ENCODE data around the gene STAT3. TPM values are rescaled to one million over a fixed set of nuclear protein-coding genes. Genes with fewer than 3 reads are reported as not detected.

Gene STAT3
- total RNA-seq, 1 experiment from 2014 or later = 60.5 TPM

GRCh38 chr17:42291129-42291528 is 97.1 kb downstream of the STAT3 start:
- H3K27me3 ChIP-seq (replicated peaks; ENCODE audit: insufficient read depth, low read depth, low read length, poor library complexity) = no peaks in the 10 kb centered on the region
- intact Hi-C loops (cut with micrococcal nuclease; ENCODE audit: unreplicated experiment) = no loop called here
- no peaks in the 10 kb centered on the region for H3K36me3 ChIP-seq (ENCODE audit: insufficient read depth, low read length, poor library complexity, severe bottlenecking)
- no peaks in the 10 kb centered on the region for H3K9me3 ChIP-seq (ENCODE audit: low read depth, low read length, poor library complexity, severe bottlenecking)
- no peak for TF ChIP-seq EZH2 (IDR thresholded peaks at IDR 0.05; ENCODE audit: borderline replicate concordance, low read depth, low read length, poor library complexity, severe bottlenecking)
- TF ChIP-seq, protein P1, sequence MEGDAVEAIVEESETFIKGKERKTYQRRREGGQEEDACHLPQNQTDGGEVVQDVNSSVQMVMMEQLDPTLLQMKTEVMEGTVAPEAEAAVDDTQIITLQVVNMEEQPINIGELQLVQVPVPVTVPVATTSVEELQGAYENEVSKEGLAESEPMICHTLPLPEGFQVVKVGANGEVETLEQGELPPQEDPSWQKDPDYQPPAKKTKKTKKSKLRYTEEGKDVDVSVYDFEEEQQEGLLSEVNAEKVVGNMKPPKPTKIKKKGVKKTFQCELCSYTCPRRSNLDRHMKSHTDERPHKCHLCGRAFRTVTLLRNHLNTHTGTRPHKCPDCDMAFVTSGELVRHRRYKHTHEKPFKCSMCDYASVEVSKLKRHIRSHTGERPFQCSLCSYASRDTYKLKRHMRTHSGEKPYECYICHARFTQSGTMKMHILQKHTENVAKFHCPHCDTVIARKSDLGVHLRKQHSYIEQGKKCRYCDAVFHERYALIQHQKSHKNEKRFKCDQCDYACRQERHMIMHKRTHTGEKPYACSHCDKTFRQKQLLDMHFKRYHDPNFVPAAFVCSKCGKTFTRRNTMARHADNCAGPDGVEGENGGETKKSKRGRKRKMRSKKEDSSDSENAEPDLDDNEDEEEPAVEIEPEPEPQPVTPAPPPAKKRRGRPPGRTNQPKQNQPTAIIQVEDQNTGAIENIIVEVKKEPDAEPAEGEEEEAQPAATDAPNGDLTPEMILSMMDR (conservative IDR thresholded peaks at IDR 0.05; ENCODE audit: low read depth, low read length) = no peak
- no peak overlapping the region for H3K27ac ChIP-seq (ENCODE audit: low read depth, low read length, poor library complexity, severe bottlenecking)
- no peak overlapping the region for H3K4me3 ChIP-seq (ENCODE audit: low read depth, low read length, poor library complexity, severe bottlenecking)
- CTCF ChIA-PET = no interaction called here
- no TSS peak for BruUV-seq (replicated peaks)
- POLR2A ChIA-PET (ENCODE audit: low non-redundant PET) = no interaction called here
- H3K4me1 ChIP-seq (ENCODE audit: insufficient read depth, low read length, poor library complexity, severe bottlenecking) = no peaks in the 10 kb centered on the region
- no peak for DNase-seq (ENCODE audit: low spot score)

DNA sequence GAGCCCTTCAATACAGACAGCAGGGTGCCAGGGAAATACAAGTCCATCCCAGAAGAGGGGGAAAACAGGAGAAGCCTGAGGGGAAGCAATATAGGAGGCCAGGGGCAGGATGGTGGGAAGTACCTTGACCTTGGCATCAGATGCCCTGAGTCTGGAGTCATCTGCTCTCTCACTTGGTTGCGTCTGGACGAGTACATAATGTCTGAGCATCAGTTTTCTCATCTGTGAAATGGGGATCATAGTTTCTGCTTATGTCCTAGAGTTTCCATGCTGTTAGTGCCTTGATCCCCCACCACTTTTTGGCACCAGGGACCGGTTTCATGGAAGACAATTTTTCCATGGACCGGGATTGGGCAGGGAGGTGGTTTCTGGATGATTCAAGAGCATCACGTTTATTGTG is 97.7 kb downstream of the STAT3 start:
- Histone ChIP-seq H3K4me3 (ENCODE audit: low read depth, low read length, poor library complexity, severe bottlenecking) (no peak overlapping the region), H3K27me3 (replicated peaks; ENCODE audit: insufficient read depth, low read depth, low read length, poor library complexity) (no peaks in the 10 kb centered on the region), H3K36me3 (ENCODE audit: insufficient read depth, low read length, poor library complexity, severe bottlenecking) (no peaks in the 10 kb centered on the region), H3K9me3 (ENCODE audit: low read depth, low read length, poor library complexity, severe bottlenecking) (no peaks in the 10 kb centered on the region), H3K4me1 (ENCODE audit: insufficient read depth, low read length, poor library complexity, severe bottlenecking) (no peaks in the 10 kb centered on the region), H3K27ac (ENCODE audit: low read depth, low read length, poor library complexity, severe bottlenecking) (no peak overlapping the region)
- CTCF ChIA-PET = no interaction called here
- no TSS peak for BruUV-seq (replicated peaks)
- POLR2A ChIA-PET (ENCODE audit: low non-redundant PET) = no interaction called here
- intact Hi-C loops (cut with micrococcal nuclease; ENCODE audit: unreplicated experiment) = no loop called here
- TF ChIP-seq, protein P1 (conservative IDR thresholded peaks at IDR 0.05; ENCODE audit: low read depth, low read length) = no peak
- TF ChIP-seq EZH2 (IDR thresholded peaks at IDR 0.05; ENCODE audit: borderline replicate concordance, low read depth, low read length, poor library complexity, severe bottlenecking) = no peak
- no peak for DNase-seq (ENCODE audit: low spot score)

DNA sequence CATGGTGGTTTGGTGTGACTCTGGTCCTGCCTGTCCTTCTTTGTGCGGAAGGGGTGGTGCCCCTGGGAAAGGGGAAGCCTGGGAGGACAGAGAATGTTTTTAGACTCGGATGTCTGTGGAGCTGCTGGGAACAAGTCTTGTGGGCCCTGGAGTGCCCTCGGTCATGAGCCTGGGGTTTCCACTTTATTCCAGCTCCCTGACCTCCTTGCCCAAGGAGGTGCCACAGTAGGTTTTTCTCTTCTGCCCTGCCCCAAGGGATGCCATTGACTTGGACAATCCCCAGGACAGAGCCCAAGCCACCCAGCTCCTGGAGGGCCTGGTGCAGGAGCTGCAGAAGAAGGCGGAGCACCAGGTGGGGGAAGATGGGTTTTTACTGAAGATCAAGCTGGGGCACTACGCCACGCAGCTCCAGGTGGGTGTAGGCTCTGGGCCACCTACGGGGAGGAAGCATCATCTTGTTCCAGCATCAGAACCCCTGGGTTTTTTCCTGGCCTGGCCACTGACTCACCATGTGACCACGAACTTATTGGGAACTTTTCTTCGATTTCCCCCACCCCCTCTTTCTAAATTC is 98.5 kb downstream of the STAT3 start:
- ChIA-PET CTCF (no interaction called here), POLR2A (ENCODE audit: low non-redundant PET) (no interaction called here)
- no peak overlapping the region for H3K4me3 ChIP-seq (ENCODE audit: low read depth, low read length, poor library complexity, severe bottlenecking)
- DNase-seq (ENCODE audit: low spot score) = no peak
- H3K27ac ChIP-seq (ENCODE audit: low read depth, low read length, poor library complexity, severe bottlenecking) = no peak overlapping the region
- H3K9me3 ChIP-seq (ENCODE audit: low read depth, low read length, poor library complexity, severe bottlenecking) = no peaks in the 10 kb centered on the region
- no peaks in the 10 kb centered on the region for H3K36me3 ChIP-seq (ENCODE audit: insufficient read depth, low read length, poor library complexity, severe bottlenecking)
- BruUV-seq (replicated peaks) = no TSS peak
- intact Hi-C loops (cut with micrococcal nuclease; ENCODE audit: unreplicated experiment) = no loop called here
- H3K4me1 ChIP-seq (ENCODE audit: insufficient read depth, low read length, poor library complexity, severe bottlenecking) = no peaks in the 10 kb centered on the region
- TF ChIP-seq EZH2 (IDR thresholded peaks at IDR 0.05; ENCODE audit: borderline replicate concordance, low read depth, low read length, poor library complexity, severe bottlenecking) = no peak
- TF ChIP-seq, protein P1 (conservative IDR thresholded peaks at IDR 0.05; ENCODE audit: low read depth, low read length) = no peak
- H3K27me3 ChIP-seq (replicated peaks; ENCODE audit: insufficient read depth, low read depth, low read length, poor library complexity) = no peaks in the 10 kb centered on the region

All from A673 (cell line).